ENCODE results near the gene TBC1D2B.
"Not testable (repeated sequence)": the region's sequence is repeated elsewhere in the genome, so short reads cannot be mapped to it uniquely, and the experiment has no call there.

GRCh38 chr15:77958716-77959431, 118.6 kb downstream of the TBC1D2B start:
- not testable (repeated sequence) for TF ChIP-seq POLR2A, CTCF (IDR thresholded peaks at IDR 0.05)

Data from lower leg skin (tissue), 3 donors.